Astrocyte of the cerebellum (primary cell): Measurements from ENCODE around the gene ZXDC.

ENCODE experiments used
- DNase-seq: peaks from one replicate; pipeline ENCODE4 v3.0.0-alpha.2; 2011; ENCODE audit warnings: low read depth
- H3K4me3 ChIP-seq: 2 replicates; pipeline ENCODE4 v1.5.1; 2011; ENCODE audit warnings: mild to moderate bottlenecking, low read depth, low read length, moderate library complexity
- in situ Hi-C: cut with HindIII; loops from 2 replicates; pipeline ENCODE4 v1.10.0; 2017; ENCODE audit warnings: low sequenced_read_pairs
- TF ChIP-seq, protein P1 (sequence below): IDR thresholded peaks from 2 replicates; pipeline ENCODE4 v1.5.1; 2012; ENCODE audit warnings: low read length, low read depth, moderate library complexity, mild to moderate bottlenecking; ENCODE audit errors: missing control alignments

ZXDC gene

DNA sequence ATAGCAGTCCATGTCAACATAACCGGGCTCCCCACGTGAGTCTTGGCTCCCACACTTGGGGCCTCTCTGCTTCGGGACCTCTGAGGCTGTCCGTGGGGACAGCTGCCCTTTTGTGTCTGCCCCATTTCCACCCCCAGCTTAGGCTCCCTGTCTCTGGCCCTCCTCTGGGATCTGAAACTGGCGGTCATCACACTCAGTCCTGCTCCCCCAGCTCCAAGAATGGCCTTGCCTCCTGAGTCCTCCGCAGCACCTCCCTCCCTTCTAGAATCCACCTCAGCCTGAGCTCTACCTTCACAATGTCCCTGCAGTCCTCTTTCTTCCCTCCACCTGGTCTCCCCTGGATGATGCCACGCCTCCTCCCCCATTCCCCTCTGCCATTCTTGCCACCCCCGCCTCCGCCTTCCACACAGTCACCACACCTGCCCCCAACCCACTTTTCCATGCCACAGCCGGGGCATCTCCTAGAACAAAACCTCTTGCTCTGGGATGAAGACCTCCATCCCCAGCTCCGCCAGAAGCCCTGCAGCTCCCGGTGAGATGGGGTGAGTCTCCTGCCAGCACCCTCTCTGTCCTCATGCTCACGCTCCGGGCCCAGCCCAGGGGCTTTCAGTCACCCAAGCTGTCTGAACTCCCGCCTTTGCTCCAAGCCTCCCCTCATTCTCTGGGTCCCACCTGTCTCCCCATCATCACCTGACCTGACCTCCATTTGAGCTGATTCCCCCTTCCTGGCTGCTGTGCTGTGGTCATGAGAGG lies 7.0 kb upstream of the ZXDC start:
- no peak overlapping the region for H3K4me3 ChIP-seq
- in situ Hi-C loops: no loop called here
- TF ChIP-seq, protein P1, sequence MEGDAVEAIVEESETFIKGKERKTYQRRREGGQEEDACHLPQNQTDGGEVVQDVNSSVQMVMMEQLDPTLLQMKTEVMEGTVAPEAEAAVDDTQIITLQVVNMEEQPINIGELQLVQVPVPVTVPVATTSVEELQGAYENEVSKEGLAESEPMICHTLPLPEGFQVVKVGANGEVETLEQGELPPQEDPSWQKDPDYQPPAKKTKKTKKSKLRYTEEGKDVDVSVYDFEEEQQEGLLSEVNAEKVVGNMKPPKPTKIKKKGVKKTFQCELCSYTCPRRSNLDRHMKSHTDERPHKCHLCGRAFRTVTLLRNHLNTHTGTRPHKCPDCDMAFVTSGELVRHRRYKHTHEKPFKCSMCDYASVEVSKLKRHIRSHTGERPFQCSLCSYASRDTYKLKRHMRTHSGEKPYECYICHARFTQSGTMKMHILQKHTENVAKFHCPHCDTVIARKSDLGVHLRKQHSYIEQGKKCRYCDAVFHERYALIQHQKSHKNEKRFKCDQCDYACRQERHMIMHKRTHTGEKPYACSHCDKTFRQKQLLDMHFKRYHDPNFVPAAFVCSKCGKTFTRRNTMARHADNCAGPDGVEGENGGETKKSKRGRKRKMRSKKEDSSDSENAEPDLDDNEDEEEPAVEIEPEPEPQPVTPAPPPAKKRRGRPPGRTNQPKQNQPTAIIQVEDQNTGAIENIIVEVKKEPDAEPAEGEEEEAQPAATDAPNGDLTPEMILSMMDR: no peak
- DNase-seq: no peak

DNA sequence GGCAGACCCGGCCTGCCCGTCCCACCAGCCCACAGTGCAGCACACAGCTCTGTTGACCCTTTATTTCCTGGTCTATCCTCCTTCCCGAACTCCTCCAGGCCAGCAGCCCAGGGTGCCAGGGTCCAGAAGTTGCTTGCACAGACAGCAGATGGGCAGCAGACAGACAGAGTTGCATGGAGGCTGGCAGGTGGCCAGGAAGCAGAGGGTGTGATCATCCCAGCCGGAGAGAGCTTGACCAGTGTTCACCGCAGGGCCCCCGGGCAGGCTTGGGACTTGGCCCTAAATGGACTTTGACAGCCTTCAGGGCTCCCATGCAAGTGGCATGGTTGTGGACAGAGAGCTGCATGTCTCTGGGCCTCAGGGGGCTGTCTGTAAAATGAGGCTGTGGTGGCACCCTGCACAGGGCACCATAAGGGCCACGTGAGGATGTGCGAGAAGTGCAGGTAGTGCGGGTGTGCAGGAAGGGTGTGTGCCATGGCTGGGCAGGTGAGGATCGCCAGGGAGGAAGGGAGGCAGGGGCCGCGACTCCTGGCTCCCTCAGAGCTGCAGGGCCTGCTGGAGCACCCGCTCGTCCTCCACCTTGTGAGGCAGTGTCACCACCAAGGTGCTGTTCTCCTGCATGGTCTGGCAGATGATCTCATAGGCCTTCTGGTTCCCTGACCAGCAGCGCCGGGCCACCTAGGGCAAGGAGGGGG lies 6.3 kb upstream of the ZXDC start:
- DNase-seq: no peak
- in situ Hi-C loops: no loop called here
- TF ChIP-seq, protein P1: no peak

DNA sequence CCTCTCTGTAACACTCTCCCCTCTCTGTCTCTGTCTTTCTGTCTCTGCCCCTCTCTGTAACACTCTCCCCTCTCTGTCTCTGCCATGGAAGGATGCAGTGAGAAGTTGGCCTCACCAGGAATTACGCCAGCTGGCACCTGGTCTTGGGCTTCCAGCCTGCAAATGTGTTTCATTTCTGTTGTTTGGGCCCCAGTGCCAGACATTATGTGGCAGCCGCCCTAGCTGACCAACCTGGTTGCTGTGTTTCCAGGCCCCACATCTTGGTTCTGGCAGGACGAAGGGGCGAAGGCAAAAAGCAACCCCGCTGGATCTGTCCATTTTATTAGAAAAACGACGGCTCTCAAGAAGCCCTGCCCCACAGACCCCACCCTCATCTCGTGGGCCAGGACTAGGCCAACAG lies 5.2 kb upstream of the ZXDC start:
- no peak for DNase-seq
- H3K4me3 ChIP-seq: no peak overlapping the region
- in situ Hi-C loops: no loop called here
- TF ChIP-seq, protein P1: no peak

More for the DNA sequence above, 6.3 kb upstream of the ZXDC start:
- H3K4me3 ChIP-seq: no peak overlapping the region

DNA sequence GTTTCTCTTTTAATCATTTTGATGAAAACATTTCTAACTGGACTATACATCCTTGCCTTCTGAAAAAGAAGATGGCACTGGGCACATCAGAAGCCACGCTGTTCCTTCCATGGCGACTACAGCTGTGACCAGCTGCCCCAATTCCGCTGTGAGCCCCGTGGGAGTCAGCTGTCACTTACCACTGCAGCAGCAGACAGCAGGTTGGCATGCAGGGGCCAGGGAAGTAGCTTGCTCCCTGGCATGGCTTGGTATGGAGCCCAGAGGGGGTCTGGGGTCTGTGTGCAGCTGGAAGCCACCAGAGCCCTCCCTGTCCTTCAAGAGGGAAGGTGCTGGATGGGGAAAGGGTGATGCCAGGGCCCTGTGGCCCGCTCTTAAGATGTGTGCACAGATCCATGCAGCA lies 4.5 kb upstream of the ZXDC start:
- no peak for DNase-seq
- in situ Hi-C loops: no loop called here
- H3K4me3 ChIP-seq: no peak overlapping the region
- TF ChIP-seq, protein P1: no peak

DNA sequence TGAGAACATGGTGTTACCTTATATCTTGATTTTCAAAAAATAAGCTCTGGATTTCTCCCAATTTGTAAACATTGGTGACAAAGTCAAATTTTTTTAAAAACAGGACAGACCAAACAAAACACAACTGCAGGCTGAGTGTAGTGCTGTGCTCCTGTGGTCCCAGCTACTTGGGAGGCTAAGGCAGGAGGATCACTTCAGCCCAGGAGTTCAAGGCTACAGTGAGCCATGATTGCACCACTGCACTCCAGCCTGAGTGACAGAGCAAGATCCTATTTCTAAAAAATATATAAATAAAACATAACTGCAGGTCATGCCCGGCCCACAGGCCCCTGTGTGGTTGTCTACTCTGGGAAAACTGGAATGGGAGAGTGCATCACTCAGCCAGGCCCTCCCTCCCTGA lies 4.0 kb upstream of the ZXDC start:
- TF ChIP-seq, protein P1: no peak
- in situ Hi-C loops: no loop called here
- no peak overlapping the region for H3K4me3 ChIP-seq
- DNase-seq: no peak

DNA sequence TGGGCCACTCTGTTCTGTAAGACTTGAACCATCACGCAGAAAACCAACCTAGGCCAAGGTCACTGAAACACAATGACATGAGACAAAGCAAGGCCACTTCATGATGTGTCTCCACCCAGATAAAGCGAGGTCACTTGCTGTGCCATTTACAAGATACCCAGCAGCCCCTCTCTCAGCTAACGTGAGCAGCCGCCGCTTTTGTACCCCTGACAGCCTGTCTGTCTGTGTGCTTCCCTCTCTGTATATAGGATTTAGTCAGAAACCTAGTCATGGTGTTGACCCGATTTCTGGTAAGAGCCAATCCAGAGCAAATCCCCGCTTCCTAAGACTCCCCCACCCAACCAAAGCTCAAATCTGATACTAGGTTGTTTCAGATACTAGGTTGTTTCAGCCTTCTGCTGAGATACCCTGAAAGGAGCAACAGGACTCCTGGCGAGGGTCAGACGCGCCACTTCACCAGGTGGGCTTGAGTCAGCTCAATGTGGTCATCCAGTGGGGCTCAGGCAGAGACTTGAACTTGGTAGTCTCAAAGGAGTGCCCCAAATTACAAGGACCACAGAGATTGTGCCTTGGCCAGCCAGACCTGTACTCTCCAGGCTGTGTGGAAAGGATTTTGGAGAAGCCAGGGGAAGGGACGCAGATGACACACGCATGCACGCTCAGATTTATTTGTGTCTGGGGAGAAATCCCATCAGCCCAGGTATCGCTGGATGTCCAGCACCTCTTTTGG lies 3.1 kb upstream of the ZXDC start:
- no peak for DNase-seq
- in situ Hi-C loops: no loop called here
- TF ChIP-seq, protein P1: no peak
- H3K4me3 ChIP-seq: no peak overlapping the region
